Measurements from ENCODE around the gene LSAMP.
"Not testable (repeated sequence)": the region's sequence is repeated elsewhere in the genome, so short reads cannot be mapped to it uniquely, and the experiment has no call there.

LSAMP gene

DNA sequence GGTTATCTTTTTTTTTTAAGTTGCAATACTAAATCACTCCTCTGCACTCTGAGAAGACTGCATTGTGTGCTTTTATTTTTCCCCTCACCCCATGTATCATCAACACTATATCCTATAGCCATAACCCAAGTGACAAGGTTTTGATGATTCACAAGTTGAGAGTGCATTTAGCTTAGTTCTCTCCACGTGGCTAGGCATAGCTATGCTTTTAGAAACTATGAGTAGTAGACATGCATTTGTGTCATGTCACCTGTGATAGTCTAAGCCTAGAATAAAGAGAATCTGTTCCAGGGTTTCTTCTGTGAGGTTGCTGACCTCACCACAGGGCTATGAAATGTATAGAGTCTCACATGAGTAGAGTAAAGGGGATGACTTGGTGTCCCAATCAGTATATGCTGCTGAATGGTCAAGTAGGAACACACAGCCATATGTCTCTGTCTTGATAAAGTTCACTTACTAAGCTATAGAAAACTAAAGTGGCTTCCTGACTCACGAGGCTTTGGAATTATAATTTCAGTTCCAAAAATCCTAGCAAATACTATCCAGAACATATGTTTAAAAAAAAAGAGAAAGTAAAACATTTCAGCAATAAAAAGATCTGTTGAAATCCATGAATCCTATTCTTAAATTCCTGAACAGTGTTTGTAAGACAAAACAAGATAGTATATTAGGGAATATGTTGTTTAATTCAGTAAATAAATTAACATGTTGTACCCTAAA lies 206.3 kb downstream of the LSAMP start:
- peak; percentile 30 for DNase-seq (ENCODE audit: low spot score)

DNA sequence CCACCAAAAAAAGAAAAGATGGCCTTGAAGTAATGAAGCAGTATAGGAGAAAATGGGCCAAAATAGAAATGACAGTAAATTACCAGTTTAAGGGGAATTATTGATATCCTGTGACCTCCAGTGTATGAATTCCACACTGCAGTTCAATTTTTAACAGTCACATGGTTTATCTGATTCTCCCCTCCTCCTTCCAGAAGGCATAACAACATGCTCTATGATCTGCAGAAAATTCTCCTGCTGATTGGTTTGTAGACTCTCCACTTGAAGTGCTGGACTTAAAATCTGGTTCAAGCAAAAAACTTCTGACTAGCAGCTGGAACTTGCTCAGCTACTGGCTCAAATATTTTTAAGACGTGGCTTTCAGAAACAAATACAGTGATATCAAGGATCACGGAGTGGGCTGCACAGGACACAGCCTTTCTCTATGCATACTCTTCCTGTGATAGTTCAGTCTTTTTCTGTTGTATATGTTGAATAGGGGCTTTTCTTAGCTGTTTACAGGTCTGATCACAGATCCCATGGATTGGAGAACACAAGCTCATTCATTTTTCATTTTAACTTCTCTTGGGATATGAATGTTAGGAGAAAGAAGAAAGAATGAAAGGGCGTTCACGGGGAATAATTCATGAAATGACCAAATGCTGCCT lies 211.5 kb downstream of the LSAMP start:
- DNase-seq (ENCODE audit: low spot score): no peak

GRCh38 chr3:116230431-116231020 lies 214.8 kb downstream of the LSAMP start:
- no peak for DNase-seq (ENCODE audit: low spot score)

- no peak for DNase-seq (ENCODE audit: low spot score)
Observed at GRCh38 chr3:116226266-116226665, 219.0 kb downstream of the LSAMP start.

DNA sequence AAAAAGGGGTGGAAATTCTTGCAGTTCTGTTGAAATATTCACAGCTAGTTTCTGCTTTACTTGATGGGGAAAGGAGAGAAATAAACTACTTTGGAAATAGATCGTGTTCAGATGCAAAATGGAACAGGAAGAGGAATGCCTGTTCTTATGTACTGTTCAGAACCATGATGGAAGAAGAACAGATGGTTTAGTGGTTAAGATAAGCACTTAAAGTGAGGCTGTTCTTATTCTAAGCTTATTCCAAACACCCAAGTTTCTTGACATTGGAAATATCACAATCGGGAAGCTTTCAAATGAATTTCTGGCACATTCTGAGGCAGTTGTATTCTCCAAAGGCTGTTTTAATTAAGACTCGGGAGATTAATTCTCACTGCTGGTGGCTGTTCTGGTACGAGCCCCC lies 228.5 kb downstream of the LSAMP start:
- DNase-seq (ENCODE audit: low spot score): no peak

DNA sequence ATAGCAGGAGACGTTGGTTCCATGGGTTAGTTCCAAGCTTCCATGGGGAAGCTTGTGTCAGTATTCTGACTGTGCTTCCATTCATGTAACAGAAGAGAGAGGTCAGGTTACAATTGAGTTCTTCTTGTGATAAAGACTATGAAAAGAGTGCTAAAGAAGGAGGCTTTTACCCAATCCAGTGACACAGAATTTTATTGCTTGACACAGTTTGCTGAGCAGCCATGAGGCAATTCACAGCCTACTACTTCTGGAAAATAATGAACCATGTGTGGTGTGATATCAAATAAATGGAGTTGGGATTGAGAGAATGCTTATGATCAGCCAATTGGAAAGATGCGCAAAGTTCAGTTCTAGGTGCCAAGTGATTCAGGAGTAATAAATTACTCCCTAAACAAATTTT lies 233.4 kb downstream of the LSAMP start:
- no peak for DNase-seq (ENCODE audit: low spot score)

GRCh38 chr3:116208830-116209229 lies 236.5 kb downstream of the LSAMP start:
- DNase-seq (ENCODE audit: low spot score): not testable (repeated sequence)

- DNase-seq (ENCODE audit: low spot score): no peak
Observed at GRCh38 chr3:116200956-116201690, 244.2 kb downstream of the LSAMP start.

- no peak for DNase-seq (ENCODE audit: low spot score)
Observed at GRCh38 chr3:116199063-116199462, 246.2 kb downstream of the LSAMP start.

- no peak for DNase-seq (ENCODE audit: low spot score)
Observed at GRCh38 chr3:116198087-116198486, 247.2 kb downstream of the LSAMP start.

GRCh38 chr3:116192464-116192863 lies 252.8 kb downstream of the LSAMP start:
- DNase-seq (ENCODE audit: low spot score): no peak

GRCh38 chr3:116191409-116191808 lies 253.9 kb downstream of the LSAMP start:
- no peak for DNase-seq (ENCODE audit: low spot score)

GRCh38 chr3:116190095-116190494 lies 255.2 kb downstream of the LSAMP start:
- no peak for DNase-seq (ENCODE audit: low spot score)

DNA sequence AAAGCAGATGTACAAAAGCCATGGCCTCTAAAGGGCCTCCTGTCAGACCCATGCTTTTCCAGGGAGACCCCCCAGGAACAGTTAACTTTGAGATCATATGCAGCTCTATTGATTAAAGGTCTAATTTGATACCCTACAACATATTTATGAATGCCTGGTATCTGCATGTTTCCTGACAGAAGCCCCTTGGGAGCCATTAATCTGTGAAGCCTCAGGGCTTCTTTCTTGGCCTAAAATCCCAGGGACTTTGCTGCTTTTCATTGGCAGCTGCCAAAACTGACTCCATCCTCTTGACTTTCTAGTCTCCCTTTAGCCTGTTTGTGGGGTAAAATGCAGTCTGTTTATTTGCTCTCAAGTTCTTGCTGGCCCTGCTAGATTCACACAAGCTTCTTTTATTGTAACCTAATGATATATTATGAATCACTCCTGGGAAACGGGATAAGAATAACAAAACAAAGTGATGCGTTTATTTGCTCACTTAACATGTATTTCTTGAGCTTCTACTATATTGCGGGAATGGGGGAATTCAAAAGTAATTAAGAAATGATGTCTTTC lies 257.0 kb downstream of the LSAMP start:
- DNase-seq (ENCODE audit: low spot score): no peak

DNA sequence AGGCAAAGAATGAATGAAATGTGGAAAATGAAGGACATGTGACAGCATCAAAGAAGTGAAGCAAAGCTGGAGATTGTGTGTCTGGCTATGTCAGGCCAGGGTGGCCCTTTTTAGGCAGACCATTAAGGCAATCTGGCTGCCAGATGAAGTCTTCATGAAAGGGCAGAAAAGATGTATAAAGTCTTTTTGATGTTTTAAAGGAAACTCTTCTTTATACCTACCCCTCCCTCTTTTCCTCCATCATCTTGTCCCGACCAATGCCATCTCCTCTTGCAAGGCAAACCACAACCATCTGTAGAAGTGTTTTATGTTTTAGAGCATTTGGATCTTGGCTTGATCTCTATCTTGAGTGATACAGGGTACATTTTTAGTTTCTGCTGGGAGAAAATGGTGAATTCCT lies 259.2 kb downstream of the LSAMP start:
- DNase-seq (ENCODE audit: low spot score): no peak

DNA sequence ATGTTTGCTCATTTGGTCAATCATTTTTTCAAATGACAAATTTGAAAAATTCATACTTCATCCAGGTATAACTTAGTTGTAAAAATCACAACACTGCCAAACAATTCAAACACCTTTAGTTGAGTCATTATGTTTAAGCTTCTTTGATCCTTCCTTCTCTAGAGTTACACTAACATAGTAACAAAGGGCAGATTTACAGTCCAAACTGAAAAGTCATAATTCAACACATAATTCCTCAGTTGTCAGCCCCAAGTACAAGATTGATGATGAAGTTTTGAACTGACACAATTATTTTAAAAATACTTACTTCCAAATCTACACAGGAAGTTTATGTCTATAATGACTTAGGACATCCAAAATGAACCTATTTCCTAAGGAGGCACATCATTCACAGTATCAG lies 264.1 kb downstream of the LSAMP start:
- DNase-seq (ENCODE audit: low spot score): no peak

DNA sequence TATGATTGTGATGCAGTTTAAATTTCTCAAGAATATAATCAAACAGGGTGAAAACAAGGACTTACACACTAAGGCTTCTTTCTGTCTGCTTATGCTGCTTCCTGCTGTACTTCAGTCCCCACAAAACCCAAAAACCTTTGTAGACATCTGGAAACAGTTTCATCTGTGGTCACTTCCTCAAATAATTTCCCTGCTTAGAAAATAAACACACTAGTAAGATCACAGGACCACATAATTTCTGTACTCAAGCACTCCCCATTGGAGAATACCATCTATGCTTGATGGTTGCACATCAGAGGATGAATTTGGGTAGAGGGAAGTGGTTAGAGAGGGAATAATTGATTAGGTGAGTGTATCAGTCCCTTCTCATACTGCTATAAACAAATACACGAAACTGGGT lies 266.2 kb downstream of the LSAMP start:
- no peak for DNase-seq (ENCODE audit: low spot score)

DNA sequence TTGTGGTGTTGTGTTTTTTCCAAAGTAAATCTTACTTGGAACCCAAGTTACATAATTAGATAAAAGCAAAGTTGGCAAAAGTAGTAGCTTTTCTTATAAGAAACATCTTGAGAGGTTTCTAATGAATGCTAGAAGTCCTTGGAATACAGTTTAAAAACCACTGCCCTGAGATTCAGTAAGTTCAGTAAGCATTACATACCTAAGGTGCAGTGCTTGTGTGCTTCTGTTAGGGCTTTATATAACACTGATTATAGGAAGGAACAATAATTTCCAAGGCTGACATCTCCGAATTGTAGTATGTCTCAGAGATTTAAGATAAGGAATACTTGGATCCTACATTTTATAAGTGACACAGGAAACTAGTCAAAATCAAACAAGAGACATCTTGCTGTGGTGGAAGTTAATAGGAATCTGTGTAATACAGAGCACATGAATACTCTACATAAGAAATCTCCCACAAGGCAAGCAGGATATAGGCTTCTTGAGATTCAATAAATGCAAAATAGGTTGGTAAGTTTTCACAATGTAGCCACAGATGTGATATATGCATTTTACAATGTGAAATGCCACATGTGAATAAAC lies 268.2 kb downstream of the LSAMP start:
- DNase-seq (ENCODE audit: low spot score): no peak

DNA sequence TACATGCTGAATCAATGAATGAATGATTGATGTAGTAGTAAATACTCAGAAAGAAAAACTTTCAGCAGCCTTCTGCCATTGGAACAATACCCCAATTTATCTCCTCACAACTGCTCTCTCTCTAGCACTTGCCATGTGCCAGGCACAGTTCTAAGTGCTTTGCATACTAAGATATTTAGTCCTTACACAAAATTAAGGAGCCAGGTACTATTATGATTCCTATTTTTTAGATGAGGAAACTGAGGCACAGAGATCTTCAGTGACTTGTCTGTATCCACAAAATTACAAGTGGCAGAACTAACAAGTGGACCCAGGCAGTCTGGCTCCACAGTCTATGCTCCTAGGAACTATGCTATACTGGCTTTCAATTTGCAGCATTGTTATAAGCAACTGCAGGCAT lies 279.2 kb downstream of the LSAMP start:
- no peak for DNase-seq (ENCODE audit: low spot score)

- DNase-seq (ENCODE audit: low spot score): no peak
Observed at GRCh38 chr3:116165641-116166040, 279.6 kb downstream of the LSAMP start.

DNA sequence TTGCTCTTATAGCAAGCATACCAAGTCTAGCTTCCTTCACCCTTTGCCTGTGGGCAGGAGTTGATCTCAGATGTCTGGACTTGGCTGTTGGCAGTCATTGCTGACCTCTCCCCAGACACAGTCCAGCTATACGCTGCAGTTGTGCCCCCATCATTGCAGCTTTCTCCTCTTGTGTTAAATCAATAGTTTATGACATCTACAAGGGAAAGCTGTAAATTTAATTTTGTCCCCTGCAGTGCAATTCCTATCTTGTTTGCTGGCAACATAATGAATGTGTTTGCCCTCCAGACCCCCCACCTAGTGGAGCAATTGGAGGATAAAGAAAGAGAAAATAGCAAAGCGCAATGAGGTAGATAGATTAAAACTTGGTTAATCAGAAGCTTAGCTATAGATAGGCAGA lies 280.2 kb downstream of the LSAMP start:
- DNase-seq (ENCODE audit: low spot score): no peak

DNA sequence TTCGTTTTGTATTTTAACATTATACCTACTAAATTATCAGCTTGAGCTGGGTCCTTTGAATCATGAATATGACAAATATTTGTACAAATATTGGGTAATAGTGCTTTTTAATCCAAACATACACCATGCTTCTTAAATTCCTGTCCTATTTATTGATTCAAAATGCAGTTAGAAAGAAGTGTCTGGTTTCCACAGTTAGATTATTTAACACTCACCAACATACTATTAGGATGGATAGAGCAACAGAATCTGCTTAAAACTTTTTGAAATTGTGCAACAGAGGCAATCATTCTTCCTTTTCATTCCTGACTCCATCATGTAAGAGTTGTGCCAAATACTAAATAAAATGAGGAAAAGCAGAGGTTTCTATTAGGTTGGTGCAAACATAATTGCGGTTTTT lies 281.2 kb downstream of the LSAMP start:
- no peak for DNase-seq (ENCODE audit: low spot score)

All from RKO (cell line).